Measurements from ENCODE around the gene CUL2.
"Not testable (repeated sequence)": the region's sequence is repeated elsewhere in the genome, so short reads cannot be mapped to it uniquely, and the experiment has no call there.

The CUL2 gene

DNA sequence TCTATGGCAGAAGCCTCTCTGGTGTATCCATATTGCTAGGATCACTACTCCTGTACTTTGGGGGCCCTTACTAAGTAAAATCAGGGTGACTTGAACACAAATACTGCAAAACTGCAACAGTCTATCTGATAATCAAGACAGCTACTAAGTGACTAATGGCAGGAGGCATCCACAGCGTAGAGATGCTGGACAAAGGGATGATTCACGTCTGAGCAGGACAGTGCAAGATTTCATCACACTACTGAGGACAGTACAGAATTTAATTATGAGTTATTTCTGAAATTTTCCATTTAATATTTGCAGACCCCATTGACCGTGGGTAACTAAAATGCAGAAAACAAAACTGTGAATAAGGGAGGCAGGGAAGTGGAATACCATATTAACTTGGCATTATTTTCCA, 10.4 kb downstream of the CUL2 start:
- DNase-seq (ENCODE audit: low read depth), result no peak

DNA sequence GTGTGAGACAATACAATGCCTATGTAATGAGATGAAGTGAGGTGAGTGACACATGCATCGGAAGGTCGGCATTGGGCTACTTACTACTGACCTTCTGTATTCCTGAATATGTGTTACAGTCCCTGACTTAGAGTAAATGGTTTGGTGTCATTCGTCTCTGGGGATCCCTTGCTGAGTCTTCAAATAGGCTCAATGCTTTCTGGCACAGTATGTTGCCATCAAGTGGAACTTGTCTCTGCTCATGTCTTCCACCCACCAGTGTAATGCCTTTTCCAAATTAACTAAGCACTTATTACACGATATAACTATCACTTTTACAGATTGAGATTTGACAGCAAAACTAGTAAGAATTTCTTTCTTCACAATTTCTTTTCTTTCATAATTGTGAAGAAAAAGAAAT, 10.9 kb downstream of the CUL2 start:
- DNase-seq (ENCODE audit: low read depth), result no peak

DNA sequence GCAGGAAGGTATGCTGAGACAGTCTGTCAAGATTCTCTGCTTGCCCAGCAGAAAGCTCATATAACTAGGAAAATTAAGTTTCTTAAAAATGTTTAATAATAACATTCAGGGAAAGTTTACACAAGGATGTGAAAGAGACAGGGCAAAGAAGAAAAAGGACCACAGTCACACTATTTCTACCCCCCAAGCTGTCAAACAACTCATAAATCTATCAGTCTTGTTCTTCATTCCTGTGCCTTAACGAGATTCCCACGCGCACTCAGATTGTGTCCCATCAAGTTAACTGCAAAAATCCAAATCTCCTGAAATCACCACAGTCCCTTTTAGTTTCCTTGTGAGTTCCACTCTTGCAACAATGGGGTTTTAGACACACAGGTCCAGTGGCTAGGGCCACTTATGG, 14.9 kb downstream of the CUL2 start:
- DNase-seq (ENCODE audit: low read depth), result no peak

DNA sequence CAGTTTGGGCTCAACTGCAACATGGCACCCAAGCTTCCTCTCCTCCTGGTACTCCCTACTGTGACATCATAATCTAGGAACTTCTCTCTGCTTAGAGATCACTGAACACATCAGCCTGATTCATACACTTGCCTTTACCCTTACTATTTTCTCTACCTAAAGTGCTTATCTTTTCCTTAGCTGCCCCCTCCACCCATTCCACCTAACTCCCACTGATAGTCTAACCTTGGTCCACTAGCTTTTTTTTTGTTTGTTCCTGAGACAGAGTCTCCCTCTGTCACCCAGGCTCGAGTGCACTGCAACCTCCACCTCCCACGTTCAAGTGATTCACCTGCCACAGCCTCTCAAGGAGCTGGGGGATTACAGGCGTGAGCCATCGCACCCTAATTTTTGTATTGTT, 15.9 kb downstream of the CUL2 start:
- no peak for DNase-seq (ENCODE audit: low read depth)

DNA sequence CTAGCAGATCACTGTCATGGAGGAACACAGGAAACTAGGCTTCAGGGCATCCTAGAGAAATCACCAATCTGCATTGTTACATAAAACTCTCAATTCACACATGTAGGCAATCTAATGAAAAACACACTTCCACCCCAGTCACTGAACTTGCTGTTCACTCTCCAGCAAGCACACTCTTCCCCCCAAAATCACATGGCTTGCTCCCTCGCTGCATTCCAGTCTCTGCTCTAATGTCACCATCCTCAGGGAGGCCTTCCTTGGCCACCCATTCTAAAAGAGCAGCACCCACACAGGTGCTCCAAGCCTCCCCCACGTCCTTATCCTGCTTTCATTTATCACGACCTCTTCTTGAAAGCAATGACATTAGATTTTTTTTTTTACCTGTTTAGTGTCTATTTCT, 19.6 kb downstream of the CUL2 start:
- DNase-seq (ENCODE audit: low read depth), result no peak

DNA sequence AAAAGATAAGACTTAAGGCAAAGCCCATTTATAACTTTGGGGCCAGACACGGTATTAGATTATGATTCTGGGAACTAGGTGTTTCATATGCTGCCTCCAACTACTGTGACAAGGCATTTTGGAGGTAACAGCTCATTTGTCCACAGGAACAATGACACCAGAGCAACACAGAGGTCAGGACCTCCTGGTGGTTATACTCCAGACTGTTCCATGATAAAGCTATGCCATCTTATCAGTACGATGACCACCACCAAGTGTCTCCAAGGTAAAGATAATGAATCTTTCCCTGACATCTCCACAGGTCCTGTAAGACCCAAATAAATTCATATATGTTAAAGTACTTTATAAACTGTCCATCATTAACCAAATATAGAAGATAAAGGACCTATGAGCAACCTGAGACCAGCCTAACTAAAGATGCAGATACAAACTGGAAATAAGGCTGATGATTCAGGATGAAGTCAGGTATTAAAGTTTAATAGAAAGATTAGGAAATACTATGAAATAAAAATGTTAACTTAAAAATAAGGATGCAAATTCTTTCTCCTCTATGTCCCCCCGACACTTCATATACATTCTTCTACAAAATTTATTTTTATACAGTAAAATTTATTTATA, 26.2 kb downstream of the CUL2 start:
- DNase-seq (ENCODE audit: low read depth), result no peak

DNA sequence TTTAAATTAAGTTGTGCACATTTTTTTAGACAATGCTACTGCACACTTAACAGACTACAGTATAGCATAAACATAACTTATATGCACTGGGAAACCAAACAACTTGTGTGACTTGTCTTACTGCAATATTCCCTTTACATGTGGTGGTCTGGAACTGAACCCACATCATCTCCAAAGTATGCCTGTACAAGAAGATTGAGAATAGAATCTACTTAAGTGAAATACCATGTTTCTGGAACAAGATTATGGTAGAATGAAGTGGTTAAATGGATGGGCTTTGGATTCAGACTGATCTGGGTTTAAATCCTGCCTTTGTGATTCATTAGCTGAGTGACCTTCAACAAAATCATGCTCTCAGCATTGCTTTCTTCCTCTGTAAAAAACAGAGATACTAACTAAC, 30.7 kb downstream of the CUL2 start:
- no peak for DNase-seq (ENCODE audit: low read depth)

DNA sequence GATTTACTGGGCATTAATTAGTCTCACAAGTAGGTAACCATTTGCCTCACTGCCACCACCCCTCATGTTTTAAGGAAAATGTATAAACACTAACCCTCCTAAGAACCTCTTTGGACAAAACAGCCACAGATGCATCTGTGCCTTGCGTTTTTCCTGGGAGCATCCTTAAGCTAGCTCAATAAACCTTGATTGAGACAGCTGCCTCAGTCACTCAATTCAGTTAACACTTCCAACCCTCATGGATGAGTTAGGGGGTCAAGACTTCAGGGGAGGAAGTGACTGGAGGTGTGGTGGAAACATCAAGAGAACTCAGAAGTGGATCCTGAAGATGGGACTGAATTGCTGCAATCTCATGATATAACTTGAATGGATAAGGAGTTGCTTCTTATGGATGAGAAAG, 31.5 kb downstream of the CUL2 start:
- DNase-seq (ENCODE audit: low read depth), result no peak

DNA sequence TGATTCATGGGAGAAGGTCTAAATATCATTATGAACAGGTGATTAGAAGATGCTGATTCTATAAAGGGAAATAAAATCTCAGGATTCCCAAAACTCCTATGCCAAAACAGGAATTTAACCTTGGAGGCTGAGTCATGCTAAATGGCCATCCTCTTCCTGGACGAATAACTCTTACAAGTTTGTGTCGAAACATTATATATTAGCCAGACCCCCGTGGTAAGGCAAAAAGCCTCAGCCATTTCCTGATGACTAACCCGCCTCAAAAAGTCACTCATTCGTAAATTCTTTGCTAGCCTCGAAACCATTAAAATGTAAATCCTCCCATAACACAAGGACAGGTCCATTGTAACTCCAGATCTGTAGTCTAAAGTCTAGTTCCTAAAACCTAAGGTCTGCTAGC, 32.0 kb downstream of the CUL2 start:
- DNase-seq (ENCODE audit: low read depth), result no peak

DNA sequence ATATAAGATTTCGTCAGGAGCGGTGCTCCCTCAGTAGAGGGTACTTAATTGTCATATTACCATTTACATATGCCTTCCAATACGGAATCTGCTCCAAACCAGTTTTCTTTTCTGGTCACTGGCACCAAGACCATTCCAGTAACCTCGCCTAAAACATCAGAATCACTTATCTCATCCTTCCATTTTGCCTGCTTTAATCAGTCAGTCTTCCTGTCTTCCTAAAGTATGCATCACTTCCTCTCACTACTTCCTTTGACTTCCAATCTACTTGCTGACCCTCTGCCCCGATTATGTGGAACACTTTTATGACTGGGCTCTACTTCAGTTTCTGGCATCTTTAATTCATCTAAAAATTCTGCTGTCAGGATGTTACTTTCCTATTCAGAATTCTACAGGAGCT, 33.5 kb downstream of the CUL2 start:
- no peak for DNase-seq (ENCODE audit: low read depth)

DNA sequence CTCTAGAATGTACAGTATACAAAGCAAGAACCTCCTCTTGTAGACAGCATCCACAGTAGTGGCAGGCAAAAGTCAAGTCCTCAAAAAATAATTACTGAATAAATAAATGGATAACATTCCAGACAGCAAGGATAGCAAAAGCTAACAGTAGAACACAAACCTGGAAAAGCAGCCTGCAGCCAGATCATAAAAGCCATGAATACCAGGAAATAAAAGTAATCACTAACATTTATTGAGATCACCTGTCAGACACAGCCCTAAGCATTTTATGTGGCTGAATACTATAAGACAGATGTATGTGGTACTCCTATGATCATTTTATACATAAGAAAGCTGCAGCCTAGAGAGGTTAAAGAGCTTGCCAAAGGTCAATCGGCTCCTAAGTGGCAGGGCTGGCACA, 34.0 kb downstream of the CUL2 start:
- no peak for DNase-seq (ENCODE audit: low read depth)

DNA sequence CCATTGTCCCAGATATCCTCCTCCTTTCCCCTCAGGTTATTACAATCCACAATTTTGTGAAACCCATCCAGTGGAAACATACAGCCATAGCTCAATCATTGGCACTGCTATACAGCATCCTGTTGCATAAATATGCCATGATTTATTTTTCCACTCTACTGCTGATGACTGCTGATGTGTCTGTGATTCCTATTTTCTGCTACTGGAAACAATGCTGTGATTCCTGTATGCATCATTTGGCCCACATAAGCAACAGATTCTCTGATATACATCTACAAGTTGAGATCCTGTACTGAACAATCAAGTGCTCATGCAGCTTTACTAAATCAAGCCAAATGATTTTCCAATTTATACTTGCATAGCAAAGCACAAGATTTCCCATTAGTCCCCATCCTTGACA, 39.6 kb downstream of the CUL2 start:
- no peak for DNase-seq (ENCODE audit: low read depth)

DNA sequence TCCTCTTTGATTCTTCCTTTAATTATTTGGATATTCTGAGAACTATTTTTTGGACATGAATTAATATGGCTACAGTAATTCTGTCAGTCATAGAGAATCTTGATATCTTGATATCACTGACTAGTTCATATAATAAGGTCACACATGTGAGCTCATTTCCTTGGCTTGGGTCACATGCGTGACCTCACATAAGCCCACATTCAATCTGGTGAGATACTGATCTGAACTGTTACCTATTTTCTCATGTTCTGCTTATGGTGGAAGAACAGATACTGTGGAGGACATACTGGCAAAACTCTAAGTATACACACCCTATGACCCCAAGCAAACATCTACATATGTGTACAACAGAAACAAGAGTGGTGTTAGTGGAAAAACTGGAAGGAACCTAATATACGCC, 44.1 kb downstream of the CUL2 start:
- DNase-seq (ENCODE audit: low read depth), result no peak

DNA sequence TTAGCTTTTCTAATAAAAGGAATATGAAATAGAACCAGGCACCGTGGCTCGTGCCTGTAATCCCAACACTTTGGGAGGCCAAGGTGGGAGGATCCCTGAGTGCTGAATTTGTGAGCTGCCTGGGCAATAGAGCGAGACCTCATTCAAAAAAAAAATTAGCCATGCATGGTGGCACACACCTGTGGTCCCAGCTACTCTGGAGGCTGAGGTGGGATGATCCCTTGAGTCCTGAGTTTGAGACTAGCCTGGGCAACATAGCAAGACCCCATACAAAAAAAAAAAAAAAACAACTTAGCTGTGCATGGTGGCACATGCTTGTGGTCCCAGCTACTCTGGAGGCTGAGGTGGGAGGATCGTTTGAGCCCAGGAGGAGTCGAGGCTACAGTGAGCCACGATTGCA, 44.9 kb downstream of the CUL2 start:
- not testable (repeated sequence) for DNase-seq (ENCODE audit: low read depth)

DNA sequence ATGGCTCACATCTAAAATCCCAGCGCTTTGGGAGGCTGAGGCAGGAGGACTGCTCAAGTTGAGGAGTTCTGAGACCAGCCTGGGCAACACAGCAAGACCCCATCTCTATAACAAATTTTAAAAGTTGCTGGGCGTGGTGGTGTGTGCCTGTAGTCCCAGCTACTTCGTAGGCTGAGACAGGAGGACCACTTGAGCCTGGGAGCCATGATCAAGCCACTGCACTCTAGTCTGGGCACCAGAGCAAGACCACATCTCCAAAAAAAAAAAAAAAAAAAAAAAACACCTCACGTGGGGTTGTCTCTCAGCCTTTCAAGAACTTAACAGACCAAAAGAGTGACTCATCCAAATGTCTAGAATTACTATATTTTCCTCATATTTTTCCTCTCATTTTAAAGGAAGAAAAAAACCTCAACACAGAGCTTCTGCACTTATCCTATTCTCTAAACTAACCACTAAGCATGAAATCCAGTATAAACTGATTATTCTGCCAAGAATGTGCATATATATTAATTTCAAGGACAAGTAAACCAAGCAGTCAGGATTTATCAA, 46.3 kb downstream of the CUL2 start:
- no peak for DNase-seq (ENCODE audit: low read depth)

DNA sequence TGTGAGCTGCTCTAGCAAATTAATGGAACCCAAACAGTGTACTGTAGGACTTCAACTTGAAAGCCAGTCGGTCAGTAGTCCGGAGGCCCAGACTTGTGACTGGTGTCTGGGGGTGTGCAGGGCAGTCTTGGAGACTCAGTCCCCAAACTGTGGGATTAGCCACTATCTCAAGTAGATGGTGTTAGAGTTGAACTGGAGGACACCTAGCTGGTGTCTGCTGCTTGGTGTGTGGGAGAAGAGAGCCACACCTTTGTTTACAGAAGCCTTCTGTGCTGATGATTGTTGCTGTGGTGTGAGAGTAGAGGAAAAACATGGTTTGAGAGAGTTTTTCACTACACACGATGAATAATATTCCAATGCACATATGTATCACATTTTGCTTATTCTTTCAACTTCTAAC, 47.4 kb downstream of the CUL2 start:
- DNase-seq (ENCODE audit: low read depth), result no peak

DNA sequence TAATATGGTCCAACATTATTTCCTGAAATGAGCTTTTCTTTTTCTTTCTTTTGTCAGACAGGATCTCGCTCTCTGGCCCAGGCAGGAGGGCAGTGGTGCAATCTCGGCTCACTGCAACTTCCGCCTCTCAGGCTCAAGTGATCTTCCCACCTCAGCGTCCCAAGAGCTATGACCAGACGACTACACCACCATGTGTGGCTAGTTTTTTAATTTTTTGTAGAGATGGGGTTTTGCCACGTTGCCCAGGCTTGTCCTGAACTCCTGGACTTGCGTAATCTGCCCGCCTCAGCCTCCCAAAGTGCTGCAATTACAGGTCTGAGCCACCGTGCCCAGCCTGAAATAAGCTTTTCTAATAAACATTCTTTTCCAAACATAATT, 48.6 kb downstream of the CUL2 start:
- DNase-seq (ENCODE audit: low read depth), result no peak

DNA sequence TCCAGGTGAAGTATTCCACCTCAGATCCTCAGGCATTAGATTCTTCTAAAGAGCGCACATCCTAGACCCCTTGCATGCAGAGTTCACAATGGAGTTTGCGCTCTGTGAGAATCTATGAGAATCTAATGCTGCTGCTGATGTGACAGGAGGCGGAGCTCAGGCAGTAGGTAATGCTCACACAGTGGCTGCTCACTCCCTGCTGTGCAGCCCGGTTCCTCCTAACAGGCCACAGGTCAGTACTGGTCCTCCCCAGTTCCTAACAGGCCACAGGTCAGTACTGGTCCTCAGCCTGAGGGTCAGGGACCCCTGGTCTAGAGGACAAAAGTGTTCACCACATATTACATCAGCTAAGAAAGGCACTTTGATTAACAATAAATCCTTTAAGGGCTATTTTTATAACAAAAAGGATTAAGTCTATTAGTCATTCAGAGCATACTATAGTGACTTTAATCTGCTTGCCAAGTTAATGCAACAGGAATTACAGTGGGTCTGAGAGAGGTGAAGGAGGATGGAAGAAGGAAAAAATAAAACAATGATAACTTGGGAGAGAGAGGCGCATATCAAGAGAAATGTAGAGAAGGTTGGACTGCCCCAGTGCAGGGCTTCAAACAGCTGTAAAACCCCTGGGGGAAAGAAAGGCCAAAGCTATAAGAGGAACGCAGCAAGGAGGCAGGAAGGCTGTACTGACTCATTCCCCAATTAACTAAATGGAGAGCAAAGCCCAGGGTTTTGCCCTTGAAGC, 49.2 kb downstream of the CUL2 start:
- DNase-seq (ENCODE audit: low read depth), result no peak

DNA sequence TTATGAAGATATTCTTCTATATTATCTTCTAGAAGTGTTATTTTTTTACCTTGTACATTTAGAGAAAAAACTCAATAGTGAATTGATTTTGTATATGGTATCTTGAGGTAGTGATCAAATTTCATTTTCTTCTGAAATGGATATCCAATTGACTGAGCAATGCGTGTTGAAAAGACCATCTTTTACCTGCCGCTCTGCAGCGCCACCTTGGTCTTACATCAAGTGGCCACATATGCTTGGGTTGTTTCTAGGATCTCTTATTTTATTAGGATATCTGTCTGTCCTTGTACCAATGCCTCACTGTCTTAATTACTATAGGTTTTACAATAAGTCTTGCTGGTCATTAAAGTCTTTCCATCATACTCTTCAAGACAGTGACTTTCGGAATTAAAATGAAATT, 53.0 kb downstream of the CUL2 start:
- no peak for DNase-seq (ENCODE audit: low read depth)

DNA sequence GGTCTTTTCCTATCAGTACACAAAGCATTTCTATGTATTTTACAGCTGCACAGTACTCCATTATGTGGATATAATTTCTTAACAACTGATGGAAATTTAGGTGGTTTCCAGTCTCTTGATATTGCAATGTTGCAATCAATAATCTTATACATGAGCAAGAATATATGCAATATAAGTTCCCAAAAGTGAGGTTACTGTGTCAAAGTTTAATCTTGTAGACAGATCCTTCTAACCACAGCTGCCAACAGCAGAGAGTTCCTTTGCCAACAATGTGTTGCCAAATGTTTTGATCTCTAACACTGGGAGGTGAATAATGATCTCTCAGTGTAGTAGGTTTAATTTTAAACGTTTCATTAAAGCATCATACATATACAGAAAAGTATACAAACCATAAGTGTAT, 54.5 kb downstream of the CUL2 start:
- no peak for DNase-seq (ENCODE audit: low read depth)

DNA sequence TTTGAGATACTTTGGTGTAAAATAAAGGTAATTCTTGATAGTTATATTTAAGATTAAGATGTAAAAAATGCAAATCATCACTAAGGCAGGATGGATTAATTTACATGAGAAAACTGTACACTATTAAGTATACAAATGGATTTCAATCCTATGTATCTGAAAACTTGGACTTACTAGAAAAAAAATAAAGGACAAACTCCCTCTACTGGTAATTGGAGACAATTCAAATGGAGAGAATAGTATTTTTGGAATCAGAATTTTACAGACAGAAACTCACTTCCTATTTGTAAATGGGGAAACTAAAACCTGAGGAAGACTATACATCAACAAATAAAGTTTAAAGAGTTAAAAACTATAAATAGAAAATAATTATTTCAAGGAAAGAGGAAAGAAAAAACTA, 62.6 kb downstream of the CUL2 start:
- no peak for DNase-seq (ENCODE audit: low read depth)

DNA sequence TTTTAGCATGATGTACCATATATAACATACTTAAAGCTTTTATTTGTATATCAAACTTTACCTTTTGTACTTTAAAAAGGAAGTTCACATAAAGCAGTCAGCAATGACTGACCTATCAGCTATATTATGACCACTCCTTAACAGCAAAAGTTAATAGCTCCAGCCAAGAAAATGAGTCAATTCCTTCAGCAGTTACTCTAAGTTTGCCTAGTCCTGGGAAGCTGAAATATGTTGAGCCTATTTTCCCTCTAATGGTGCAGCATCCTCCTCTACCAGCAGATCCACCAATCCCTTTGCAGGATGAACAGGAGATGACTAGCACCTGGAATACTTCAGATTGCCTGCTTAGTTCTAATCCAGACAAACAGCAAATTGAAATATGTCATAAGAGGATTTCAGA, 64.2 kb downstream of the CUL2 start:
- DNase-seq (ENCODE audit: low read depth), result no peak

DNA sequence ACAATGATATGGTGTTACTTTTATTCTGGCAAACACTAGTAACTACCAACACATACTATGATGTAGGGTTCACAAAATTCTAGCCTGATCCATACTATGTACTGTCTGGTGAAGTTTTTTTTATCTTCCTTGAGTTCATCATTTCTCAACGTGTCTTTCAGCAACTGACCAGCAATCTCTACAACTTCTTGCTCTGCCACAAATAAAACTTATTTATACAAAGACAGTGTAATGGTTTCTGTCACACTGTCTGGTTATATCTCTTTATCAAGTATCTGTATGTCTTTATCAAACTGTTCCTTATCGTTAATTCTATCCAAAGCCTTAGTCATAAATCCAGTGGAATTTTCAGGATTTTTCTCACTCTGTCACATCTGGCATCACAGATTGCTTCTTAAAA, 69.7 kb downstream of the CUL2 start:
- no peak for DNase-seq (ENCODE audit: low read depth)
